NCI-H2196 (cell line): ENCODE measurements around the gene LEF1.
"Not testable (repeated sequence)": the region's sequence is repeated elsewhere in the genome, so short reads cannot be mapped to it uniquely, and the experiment has no call there.

Experiments used
- DNase-seq: peaks from one replicate; lab custom pipeline; 2025; ENCODE audit not compliant: unreplicated experiment; lab: John Stamatoyannopoulos, UW

Gene LEF1

DNA sequence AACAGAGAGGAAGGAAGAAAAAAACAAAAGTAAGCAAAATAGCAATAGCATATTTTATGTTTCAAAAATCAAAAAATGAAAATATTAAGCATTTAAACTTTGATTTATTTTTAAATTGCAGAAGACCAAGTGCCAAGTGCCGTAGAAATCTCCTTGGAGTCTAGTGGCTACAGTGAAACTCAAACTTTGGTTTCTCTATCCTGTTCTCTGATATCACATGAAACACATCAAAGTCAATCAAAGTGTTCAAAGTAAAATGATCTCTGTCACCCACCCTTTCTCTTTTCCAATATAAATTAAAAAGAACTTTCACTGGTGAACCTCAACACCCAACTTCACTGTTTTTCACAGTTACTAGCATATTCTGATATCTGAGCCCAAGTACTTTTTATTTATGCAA lies 98.0 kb downstream of the LEF1 start:
- no peak for DNase-seq

DNA sequence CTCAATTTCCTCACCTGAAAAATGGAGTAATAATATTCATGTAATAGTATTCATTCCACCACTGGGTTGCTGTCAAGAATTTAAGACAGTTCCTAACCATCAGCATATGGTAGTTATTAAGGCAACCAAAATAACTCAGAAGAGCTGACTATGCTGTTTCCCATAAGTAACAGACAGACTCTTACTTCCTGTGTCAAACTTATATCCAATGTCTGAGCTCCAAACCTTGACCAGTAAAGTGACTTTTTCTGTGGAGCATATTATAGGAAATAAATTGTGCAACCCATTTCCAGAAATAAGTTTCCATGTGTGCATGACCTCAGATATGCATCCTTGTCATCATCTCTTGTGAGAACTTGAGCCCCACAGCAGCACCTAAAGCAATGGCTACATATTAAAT lies 100.3 kb downstream of the LEF1 start:
- DNase-seq = no peak

DNA sequence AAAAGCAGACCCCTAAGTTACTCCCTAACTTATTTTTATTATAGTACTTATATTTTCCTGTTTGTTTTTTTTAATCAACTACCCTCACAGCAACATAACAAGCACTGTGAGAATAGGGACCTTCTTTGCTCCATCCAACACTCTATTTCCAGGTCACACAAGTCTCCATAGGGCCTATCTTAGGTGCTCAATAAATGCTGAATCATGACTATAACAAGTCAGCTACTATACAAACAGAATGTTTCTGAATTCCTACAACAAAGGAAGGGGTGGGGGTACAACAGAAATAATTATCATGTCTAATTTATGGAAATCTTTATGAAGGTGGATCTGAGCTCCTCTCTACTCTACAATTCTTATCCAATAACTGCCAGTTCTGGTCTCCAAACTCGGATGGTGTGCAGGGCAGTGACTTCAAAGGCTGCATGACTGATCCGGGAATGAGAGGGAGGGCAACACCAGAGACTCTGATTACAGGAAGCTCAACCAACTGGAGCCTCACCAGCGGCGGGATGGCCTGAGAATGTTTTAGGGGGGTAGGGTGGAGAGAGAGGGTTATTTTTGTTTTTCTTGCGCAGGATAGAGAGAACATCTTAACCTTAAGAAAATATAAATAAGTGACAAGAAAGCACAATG lies 107.9 kb downstream of the LEF1 start:
- no peak for DNase-seq

DNA sequence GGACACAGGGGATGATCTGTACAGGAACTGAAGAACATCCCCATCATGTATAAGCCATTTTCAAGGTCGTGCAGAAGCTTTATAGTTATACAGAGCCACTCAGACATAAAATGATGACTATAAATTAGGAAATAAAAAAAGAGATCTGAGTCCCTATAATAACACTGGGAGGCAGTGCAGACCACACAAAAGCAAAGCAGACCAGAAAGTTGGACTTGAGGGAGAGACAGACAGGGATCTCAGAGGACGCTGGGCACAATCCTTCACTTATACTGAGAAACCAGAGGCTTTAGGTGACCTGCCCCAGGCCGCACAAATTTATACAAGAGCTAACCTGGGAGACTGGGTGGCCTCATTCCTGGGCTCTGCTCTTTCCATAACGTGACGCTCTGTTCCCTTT lies 108.6 kb downstream of the LEF1 start:
- peak; percentile 15 for DNase-seq

DNA sequence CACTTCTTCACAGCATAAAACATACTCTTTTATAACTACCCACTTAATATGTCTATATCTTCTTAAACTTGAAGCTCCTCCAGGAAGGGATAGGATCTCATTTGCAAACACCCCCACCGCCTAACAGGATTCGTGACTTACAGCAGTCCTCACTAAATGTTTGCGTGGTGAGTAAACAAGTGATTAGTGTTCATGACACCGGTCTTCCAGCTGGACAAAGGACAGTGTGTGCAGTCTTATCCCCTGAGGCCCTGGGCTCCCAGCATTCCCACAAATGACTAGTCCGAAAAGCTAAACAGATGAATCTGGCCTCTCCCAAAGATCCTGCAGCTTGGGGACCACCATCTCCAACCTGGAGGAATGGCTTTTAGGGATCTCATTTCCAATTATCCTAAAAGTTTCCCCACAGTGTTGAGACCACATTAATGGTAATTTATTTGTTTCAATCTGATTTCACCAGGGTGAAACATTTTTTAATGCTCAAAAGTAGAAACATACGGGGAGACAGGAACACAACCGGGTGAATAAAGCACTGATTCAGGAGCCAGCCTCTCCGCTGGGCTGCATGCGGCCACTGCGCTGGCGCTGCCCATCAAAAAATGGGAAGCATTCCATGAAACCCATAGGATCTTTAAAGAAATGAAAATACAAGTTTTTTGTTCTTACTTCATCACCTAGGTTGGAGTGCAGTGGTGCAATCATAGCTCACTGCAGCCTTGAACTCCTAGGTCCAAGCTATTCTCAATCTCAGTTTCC lies 109.9 kb downstream of the LEF1 start:
- no peak for DNase-seq

DNA sequence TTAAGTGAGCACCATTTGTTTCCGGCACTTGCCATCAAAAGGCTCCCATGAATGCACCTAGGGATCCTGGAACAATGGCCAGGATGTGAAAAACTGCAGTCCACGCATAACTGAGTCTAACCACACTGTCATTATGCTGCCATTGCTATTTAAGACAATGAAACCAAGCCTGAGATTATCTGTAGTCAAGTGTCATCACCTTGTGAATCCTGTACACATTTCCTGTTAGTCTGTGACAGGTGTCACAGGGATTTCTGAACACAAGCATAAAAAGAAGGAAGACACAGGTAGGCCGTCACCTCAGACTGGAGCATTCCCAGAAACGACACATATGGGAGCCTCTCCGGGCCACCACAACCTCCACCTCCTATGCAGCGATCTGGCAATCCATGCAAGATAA lies 112.3 kb downstream of the LEF1 start:
- no peak for DNase-seq

DNA sequence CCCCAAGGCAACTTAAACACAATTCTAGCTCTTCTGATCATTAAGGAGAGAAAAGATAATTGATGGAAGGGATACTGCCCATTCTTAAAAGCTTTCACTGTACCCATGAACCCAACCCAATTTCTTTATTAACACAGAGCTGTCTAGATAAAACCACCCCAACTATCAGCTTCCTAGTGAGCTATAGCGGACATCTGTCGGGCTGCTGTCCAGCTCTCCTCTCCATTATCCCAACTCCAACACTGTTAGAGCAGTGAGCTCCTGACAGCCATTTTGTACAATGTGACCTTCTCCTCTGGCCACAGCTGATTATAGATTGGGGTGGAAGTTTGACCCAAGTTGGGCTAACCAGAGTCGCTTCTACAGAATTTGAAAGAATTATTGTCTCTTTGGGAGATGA lies 112.9 kb downstream of the LEF1 start:
- no peak for DNase-seq

DNA sequence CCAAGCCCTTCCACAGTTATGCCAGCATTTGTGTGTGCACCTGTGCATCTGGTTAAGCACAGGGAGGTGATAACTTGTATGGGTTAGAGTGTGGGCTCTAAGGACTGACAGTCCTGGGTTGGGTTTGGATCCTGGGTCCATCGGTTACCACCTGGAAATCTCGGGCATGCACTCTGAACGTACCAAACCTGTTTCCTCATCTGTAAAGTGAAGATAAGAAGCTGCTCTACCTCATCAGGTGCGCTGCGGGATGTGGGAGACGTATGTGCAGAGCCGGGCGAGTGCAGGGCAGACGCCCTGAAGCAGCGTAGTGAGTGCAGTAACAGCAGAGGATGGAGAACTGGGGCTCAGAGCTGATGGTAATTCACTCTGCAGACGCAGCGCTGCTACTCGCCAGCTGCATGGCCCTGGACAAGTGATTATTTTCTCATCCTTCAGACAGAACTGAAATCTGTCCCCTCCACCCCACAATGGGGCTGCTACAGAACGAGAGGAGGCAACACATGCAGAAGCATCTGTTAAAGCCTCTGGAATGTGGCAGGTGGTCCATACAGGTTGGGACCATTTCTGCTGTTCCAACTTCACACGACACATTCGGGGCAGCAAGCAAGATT lies 114.6 kb downstream of the LEF1 start:
- DNase-seq = no peak

DNA sequence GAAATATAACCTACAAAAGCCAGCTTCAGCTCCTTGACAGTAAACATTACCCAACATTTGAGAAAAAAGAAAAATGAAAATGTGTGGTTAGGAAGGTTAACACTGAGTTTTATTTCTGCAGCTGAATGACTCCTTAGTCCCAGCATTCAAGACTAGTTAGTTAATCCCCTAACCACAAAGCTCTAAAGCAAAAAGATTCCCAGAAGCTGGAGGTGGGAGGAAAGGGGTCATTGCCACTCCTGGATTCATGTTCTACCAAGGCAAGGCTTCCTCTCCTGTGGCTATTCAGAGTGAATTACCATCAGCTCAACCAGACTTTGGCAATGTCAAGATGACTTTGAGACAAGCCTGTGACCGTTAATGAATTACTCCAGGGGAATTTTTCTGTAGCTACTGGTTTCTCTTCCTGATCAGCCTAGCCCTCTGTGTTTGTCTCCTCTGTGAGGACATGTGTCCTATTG lies 115.5 kb downstream of the LEF1 start:
- no peak for DNase-seq

DNA sequence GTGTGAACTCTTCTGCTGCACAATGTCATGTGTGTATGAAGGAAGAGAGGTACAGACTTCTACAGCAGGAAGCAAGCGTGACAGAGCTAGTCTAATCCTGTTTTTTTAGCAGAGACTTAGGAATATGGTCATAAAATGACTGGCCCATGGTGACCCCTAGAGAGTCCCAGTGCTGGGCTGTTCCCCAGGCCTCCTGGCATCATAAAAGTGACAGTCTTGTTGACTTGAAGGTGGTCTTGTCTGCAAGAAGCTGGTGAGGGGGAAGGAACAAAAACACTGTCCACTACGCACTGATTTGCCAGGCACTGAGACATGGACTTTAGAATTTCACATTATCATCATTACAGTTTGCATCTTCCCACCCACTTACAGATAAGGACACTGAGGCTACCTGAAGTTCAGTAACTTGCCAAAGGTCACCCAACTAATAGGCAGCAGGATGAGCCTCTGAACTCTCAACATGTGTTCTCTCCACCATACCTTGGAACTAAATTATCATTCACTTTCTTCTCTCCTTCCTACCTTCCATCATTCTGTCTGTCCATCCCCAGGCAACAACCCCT lies 116.1 kb downstream of the LEF1 start:
- no peak for DNase-seq

DNA sequence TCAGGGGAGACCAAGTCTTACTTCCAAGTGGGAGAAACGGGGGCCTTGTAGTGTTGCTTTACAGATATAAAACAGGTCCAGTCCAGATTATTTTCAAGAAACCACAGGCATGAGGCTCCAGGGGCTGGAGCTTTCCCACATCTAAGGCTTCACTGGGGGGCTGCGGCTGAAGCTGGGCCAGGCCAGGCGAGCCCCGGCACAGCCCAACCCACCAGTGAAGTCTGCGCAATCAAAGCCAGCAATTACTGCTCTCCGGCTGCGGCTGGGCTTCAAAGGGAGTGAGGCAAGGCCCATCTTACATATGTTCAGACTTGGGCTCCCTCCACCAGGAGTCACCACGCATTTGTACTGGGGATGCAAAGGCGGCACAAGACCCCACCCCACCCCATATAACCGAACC lies 117.4 kb downstream of the LEF1 start:
- no peak for DNase-seq

DNA sequence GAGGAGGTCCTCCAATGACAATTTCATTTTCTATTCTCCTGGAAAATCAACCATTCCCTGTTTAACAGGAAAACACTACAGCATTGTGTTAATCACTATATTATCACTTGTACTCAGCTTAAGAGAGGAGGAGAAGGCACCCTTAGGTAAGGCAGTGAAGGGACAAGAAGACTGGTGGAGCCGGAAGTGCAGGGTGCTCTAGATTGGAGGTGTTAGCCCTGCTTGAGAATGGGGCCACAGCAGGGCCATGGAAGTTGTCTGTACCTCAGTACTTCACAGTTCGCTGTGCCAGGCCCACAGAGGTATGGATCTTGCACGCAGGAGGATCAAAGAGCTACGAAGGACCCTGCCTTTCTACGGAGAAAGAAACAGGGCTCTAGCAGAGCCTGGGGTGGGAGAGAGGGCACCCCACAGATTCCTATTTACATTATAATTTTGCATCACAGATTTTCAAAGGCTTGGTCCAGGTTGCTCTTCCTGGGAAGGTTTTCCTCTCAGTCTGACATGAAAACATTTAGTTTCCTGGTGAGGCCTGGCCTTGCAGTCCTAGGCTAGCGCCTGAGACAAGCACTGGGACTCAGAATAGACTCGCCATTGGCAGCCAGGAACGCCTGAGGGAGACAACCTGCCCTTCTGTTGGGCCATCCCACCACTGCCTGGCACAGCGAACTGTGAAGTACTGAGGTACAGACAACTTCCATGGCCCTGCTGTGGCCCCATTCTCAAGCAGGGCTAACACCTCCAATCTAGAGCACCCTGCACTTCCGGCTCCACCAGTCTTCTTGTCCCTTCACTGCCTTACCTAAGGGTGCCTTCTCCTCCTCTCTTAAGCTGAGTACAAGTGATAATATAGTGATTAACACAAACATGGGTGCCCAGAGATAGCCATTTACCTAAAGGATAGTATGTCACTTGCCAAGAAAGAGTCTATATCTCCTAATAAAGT lies 118.3 kb downstream of the LEF1 start:
- not testable (repeated sequence) for DNase-seq

DNA sequence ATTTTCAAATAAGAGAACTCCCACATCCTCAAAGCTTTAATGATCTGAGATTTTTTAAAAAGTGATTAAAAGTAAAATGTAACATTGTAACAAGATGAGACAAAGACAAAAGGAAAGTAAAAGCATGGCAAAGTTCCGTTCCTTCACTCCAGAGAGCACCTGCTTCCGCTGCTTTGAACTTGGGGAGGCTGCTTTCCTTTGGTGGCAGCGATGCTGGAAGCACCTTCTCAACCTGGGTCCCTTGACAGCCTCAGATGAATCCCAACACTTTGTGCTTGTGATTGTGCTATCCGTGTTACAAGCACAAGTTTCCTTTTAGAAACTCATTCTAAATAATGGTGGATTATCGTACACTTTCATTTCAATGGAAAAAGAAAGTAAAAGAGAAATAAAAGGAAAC lies 119.3 kb downstream of the LEF1 start:
- no peak for DNase-seq

DNA sequence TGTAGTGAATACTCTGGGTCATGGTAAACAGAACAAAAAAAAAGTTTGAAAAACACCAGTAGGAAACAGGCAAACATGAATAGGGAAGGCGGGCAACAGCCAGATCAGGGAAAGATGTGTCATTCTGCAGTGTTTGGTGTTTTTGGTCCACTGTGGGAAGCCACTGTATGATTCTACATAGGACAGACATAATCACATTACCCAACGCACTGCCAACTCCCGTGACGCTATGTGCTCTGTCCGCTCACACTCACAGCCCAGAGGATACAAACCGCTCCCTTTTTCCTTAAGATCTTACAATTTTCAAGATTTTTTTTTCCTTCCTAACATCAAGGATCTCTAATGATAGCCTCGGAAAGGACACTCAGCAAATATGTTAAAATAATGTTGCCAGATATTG lies 119.7 kb downstream of the LEF1 start:
- DNase-seq = no peak

DNA sequence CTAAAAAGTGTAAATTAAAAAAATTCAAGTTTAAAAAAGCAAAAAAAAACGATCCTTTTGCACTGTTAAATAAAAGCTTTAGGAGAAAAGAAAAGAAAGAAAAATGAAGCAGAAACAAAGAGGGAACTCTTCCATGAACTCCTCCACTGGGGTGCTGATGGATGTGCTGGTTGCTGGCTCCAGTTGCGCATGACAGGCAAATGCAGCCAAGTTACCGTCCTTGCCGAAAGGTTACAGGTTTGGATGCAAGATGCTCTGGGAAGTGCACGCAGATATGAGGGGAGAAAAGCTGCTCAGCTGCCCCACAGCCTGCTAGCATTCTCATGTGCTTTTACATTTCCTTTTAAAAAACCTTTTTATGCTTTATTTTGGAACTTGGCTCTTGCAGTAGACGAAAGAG lies 120.6 kb downstream of the LEF1 start:
- no peak for DNase-seq

DNA sequence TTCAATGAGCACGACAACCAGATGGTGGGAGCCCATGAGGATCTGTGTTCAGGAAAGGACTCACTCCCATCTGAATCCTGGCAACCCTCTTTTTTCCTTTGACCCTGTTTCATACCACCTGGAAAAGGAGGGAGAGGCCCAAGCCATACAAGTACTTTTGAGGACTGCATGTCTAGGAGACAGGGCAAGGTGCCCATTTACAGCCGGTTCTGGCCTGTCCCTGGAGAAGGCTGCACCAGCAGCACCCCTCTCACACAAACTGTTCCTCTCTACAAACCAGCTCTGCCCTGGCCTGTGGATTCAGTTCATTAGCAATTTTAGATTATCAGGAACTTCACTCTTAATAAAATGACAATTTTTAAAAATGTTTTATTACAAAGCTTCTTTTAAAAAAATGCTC lies 121.5 kb downstream of the LEF1 start:
- DNase-seq = peak; percentile 9

DNA sequence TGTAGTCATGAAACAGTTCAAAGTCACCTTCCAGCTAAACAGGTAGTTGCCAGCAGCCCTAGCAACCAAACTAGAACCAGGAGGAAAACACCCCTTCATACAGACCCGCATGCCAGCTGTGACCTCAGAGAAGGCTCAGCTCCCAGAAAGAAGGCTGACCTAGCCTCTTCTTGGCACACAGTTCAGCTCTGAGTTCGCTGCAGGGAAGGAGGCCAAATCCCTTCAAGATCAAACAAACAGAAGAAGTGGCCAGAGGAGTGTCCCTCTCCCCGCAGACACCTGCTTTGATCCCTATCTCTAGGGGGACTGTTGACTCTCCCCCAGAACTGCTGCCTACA lies 123.1 kb downstream of the LEF1 start:
- peak; percentile 47 for DNase-seq

DNA sequence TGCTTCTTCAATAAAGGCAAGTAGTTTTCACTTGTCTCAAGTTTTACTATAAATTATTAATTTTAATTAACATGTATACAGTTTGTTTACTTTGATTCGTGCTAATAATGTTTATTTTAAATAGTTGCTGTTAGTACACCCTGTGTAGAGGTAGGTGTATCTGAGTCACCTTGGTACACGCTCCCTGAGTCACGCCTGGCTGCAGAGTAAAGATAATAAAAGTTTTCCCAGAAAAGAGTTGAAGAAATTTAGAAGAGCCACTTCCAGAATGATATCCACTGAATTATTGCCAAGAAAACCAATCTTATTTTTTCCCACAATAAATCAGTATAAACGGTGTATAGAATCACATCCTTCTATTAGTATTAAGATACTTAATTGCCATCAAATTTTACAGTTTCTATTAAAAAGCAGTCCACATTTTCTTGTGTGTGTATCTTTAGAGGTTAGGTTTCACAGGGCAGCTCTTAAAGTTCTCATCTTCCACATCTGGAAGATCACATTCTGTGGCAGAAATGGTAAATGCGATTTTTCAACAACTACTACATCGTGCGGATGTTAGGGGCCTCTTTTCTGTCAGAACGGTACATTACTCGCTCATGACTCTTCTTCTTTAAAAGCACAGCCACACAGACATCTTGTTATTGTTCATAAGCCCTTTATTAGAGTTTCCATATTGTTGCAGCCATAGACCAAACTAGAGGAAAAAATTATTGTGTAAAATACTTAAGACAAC lies 123.6 kb downstream of the LEF1 start:
- no peak for DNase-seq

DNA sequence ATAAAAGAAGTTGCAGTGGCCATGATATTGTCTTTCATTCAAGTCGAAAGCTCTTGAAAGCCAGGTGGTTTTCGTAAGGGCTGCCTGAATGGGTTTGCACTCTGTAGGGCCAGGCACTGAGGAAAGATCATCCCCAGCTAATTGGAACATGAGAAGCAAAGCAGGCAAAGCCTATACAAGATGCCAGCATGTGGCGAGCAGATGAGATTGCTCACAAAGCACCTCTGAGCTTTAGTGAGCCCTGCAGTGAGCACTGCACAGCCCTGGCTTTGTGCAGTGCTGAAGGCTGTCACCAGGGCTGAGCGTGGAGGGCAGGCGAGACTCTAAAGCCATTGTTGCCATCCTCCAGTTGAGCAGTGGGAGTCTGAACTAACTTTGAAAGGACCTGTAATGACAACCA lies 125.2 kb downstream of the LEF1 start:
- DNase-seq = peak; percentile 45

DNA sequence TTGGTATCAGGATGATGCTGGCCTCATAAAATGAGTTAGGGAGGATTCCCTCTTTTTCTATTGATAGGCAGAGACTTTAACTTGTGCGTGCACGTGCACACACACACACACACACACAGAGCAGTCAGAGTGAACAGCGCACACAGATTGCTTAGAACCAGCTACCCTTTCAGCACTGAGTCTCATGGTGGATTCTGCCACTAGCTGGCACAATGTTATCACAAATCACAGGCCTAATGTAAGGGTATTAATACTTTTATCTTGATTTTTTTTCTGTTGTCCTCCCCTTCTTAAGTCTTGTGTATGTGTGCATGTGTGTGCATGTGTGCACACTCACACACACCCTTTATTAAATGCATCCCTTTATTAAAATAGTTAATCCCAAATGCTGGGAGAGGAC lies 125.8 kb downstream of the LEF1 start:
- no peak for DNase-seq
